ENCODE data around the gene NOL4. TPM values are rescaled to one million over a fixed set of nuclear protein-coding genes. Genes with fewer than 3 reads are reported as not detected.
A peak's percentile ranks its signal among the peaks of the same experiment; 100 is the strongest.
"Not testable (repeated sequence)": the region's sequence is repeated elsewhere in the genome, so short reads cannot be mapped to it uniquely, and the experiment has no call there.

NOL4 gene
- total RNA-seq (2021) (not detected in 2 replicates), Bru-seq, nascent RNA (percentile 4 among the genes with signal in this experiment), BruChase-seq, experiment 1, labeled RNA remaining after a 2-hour chase (percentile 1 among the genes with signal in this experiment), BruChase-seq, experiment 2, labeled RNA remaining after a 6-hour chase (percentile 2 among the genes with signal in this experiment)
- long read RNA-seq, result 0 reads

GRCh38 chr18:34224423-34225217, at the start of gene NOL4:
TSS of gene NOL4 (minus strand) at chr18:34224913. CDS start at chr18:34223253, 1,660 bp downstream.
- Histone ChIP-seq H3K27ac (no peak within 1 kb of the TSS), H3K79me2 (ENCODE audit: low read depth) (no peaks in the 10 kb centered on the region), H3K4me3 (peak within 1 kb of the TSS; percentile 33; the same call in 1 of the 2 replicates), H2AFZ (no peak within 1 kb of the TSS), H3K4me1 (replicated peaks; ENCODE audit: insufficient read depth) (no peaks in the 10 kb centered on the region), H4K20me1 (ENCODE audit: insufficient read depth) (no peaks in the 10 kb centered on the region), H3F3A (ENCODE audit: insufficient read depth, low read depth) (no peaks in the 10 kb centered on the region), H3K36me3 (ENCODE audit: low read depth) (no peaks in the 10 kb centered on the region), H3K27me3 (ENCODE audit: insufficient read depth, low read depth) (peaks cover 9% of the 10 kb centered on the region), H3K4me2 (peak within 1 kb of the TSS; percentile 51), H3K9me2 (ENCODE audit: insufficient read depth) (no peaks in the 10 kb centered on the region), H3K9me3 (ENCODE audit: insufficient read depth, low read depth) (no peaks in the 10 kb centered on the region)
- no peak for DNase-seq
- TF ChIP-seq EZH2 (IDR thresholded peaks at IDR 0.05; ENCODE audit: low read depth) (no peak), CTCF (conservative IDR thresholded peaks at IDR 0.05) (no peak)
- ChIA-PET POLR2A (ENCODE audit: unreplicated experiment) (no interaction called here), CTCF (interaction anchor here (0.6 kb wide), 1 partner anchor 424 kb away, joined by 3 read pairs; no protein-coding TSS in a partner anchor)
- BruUV-seq (replicated peaks), result no TSS peak
- intact Hi-C loops (cut with micrococcal nuclease; ENCODE audit: unreplicated experiment), result no loop called here

GRCh38 chr18:34266029-34266428, 41.3 kb upstream of the NOL4 start:
- H3K36me3 ChIP-seq (ENCODE audit: low read depth); H3K79me2 ChIP-seq (ENCODE audit: low read depth); H4K20me1 ChIP-seq (ENCODE audit: insufficient read depth); H3K4me3 ChIP-seq; H3K4me2 ChIP-seq; DNase-seq; intact Hi-C loops (cut with micrococcal nuclease; ENCODE audit: unreplicated experiment); H3K4me1 ChIP-seq (replicated peaks; ENCODE audit: insufficient read depth); H3F3A ChIP-seq (ENCODE audit: insufficient read depth, low read depth); H3K27ac ChIP-seq; BruUV-seq (replicated peaks); H3K27me3 ChIP-seq (ENCODE audit: insufficient read depth, low read depth); H3K9me2 ChIP-seq (ENCODE audit: insufficient read depth); POLR2A ChIA-PET (ENCODE audit: unreplicated experiment); CTCF ChIA-PET; H3K9me3 ChIP-seq (ENCODE audit: insufficient read depth, low read depth); H2AFZ ChIP-seq: not testable (repeated sequence)

GRCh38 chr18:34261865-34262780, 37.4 kb upstream of the NOL4 start:
- CTCF ChIA-PET, result no interaction called here

More at GRCh38 chr18:34261865-34262780, 37.4 kb upstream of the NOL4 start:
- Histone ChIP-seq H3K27me3 (ENCODE audit: insufficient read depth, low read depth) (no peaks in the 10 kb centered on the region), H3K9me2 (ENCODE audit: insufficient read depth) (no peaks in the 10 kb centered on the region), H3K4me2 (no peak overlapping the region), H3K27ac (no peak overlapping the region), H2AFZ (no peak overlapping the region), H3K36me3 (ENCODE audit: low read depth) (no peaks in the 10 kb centered on the region), H3K4me3 (no peak overlapping the region), H3K79me2 (ENCODE audit: low read depth) (no peaks in the 10 kb centered on the region), H3K9me3 (ENCODE audit: insufficient read depth, low read depth) (no peaks in the 10 kb centered on the region), H4K20me1 (ENCODE audit: insufficient read depth) (no peaks in the 10 kb centered on the region), H3K4me1 (replicated peaks; ENCODE audit: insufficient read depth) (no peaks in the 10 kb centered on the region), H3F3A (ENCODE audit: insufficient read depth, low read depth) (no peaks in the 10 kb centered on the region)
- intact Hi-C loops (cut with micrococcal nuclease; ENCODE audit: unreplicated experiment), result no loop called here
- no peak for TF ChIP-seq CTCF (conservative IDR thresholded peaks at IDR 0.05)
- TF ChIP-seq EZH2 (IDR thresholded peaks at IDR 0.05; ENCODE audit: low read depth), result no peak
- POLR2A ChIA-PET (ENCODE audit: unreplicated experiment), result no interaction called here
- no peak for DNase-seq
- BruUV-seq (replicated peaks), result no TSS peak
